ENCODE data around the gene KRTAP12-3.
"Not testable (repeated sequence)": the region's sequence is repeated elsewhere in the genome, so short reads cannot be mapped to it uniquely, and the experiment has no call there.

KRTAP12-3 gene

GRCh38 chr21:44640761-44641160 is 17.0 kb upstream of the KRTAP12-3 start:
- TF ChIP-seq NFIC (IDR thresholded peaks at IDR 0.05) (no peak), CEBPB (IDR thresholded peaks at IDR 0.05) (no peak), EP300 (IDR thresholded peaks at IDR 0.05; ENCODE audit: borderline replicate concordance) (no peak), EGR1 (IDR thresholded peaks at IDR 0.05) (no peak), TCF12 (IDR thresholded peaks at IDR 0.05; ENCODE audit: low read depth) (no peak), FOXM1 (IDR thresholded peaks at IDR 0.05; ENCODE audit: borderline replicate concordance, low read depth) (no peak), TEAD4 (IDR thresholded peaks at IDR 0.05) (no peak), YY1 (IDR thresholded peaks at IDR 0.05; ENCODE audit: low read depth) (no peak), RAD21 (IDR thresholded peaks at IDR 0.05; ENCODE audit: low read depth) (no peak), CREB1 (IDR thresholded peaks at IDR 0.05; ENCODE audit: low read depth) (no peak), ZBTB7A (IDR thresholded peaks at IDR 0.05; ENCODE audit: low read depth) (no peak), TAF1 (IDR thresholded peaks at IDR 0.05; ENCODE audit: low read depth) (no peak)
- TF ChIP-seq, protein P1, sequence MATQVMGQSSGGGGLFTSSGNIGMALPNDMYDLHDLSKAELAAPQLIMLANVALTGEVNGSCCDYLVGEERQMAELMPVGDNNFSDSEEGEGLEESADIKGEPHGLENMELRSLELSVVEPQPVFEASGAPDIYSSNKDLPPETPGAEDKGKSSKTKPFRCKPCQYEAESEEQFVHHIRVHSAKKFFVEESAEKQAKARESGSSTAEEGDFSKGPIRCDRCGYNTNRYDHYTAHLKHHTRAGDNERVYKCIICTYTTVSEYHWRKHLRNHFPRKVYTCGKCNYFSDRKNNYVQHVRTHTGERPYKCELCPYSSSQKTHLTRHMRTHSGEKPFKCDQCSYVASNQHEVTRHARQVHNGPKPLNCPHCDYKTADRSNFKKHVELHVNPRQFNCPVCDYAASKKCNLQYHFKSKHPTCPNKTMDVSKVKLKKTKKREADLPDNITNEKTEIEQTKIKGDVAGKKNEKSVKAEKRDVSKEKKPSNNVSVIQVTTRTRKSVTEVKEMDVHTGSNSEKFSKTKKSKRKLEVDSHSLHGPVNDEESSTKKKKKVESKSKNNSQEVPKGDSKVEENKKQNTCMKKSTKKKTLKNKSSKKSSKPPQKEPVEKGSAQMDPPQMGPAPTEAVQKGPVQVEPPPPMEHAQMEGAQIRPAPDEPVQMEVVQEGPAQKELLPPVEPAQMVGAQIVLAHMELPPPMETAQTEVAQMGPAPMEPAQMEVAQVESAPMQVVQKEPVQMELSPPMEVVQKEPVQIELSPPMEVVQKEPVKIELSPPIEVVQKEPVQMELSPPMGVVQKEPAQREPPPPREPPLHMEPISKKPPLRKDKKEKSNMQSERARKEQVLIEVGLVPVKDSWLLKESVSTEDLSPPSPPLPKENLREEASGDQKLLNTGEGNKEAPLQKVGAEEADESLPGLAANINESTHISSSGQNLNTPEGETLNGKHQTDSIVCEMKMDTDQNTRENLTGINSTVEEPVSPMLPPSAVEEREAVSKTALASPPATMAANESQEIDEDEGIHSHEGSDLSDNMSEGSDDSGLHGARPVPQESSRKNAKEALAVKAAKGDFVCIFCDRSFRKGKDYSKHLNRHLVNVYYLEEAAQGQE (IDR thresholded peaks at IDR 0.05; ENCODE audit: low read depth) = no peak
- TF ChIP-seq, protein P2, sequence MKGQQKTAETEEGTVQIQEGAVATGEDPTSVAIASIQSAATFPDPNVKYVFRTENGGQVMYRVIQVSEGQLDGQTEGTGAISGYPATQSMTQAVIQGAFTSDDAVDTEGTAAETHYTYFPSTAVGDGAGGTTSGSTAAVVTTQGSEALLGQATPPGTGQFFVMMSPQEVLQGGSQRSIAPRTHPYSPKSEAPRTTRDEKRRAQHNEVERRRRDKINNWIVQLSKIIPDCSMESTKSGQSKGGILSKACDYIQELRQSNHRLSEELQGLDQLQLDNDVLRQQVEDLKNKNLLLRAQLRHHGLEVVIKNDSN (IDR thresholded peaks at IDR 0.05) = no peak
- TF ChIP-seq, protein P3, sequence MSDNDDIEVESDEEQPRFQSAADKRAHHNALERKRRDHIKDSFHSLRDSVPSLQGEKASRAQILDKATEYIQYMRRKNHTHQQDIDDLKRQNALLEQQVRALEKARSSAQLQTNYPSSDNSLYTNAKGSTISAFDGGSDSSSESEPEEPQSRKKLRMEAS (IDR thresholded peaks at IDR 0.05) = no peak

- TF ChIP-seq CREB1 (IDR thresholded peaks at IDR 0.05; ENCODE audit: low read depth) (no peak), ZBTB7A (IDR thresholded peaks at IDR 0.05; ENCODE audit: low read depth) (no peak), TEAD4 (IDR thresholded peaks at IDR 0.05) (no peak)
Observed at GRCh38 chr21:44643741-44644310, 13.9 kb upstream of the KRTAP12-3 start.

GRCh38 chr21:44644878-44645277 is 12.9 kb upstream of the KRTAP12-3 start:
- TF ChIP-seq TCF12 (IDR thresholded peaks at IDR 0.05; ENCODE audit: low read depth) (no peak), RAD21 (IDR thresholded peaks at IDR 0.05; ENCODE audit: low read depth) (no peak), NFIC (IDR thresholded peaks at IDR 0.05) (no peak), CEBPB (IDR thresholded peaks at IDR 0.05) (no peak)
- TF ChIP-seq, protein P3 (IDR thresholded peaks at IDR 0.05) = no peak
- TF ChIP-seq, protein P1 (IDR thresholded peaks at IDR 0.05; ENCODE audit: low read depth) = no peak

GRCh38 chr21:44646366-44647221 is 11.1 kb upstream of the KRTAP12-3 start, which contains the start of gene KRTAP10-11:
TSS of gene KRTAP10-11 (plus strand) at chr21:44646414. CDS start at chr21:44646459, 45 bp downstream.
- TF ChIP-seq CEBPB (IDR thresholded peaks at IDR 0.05); EP300 (IDR thresholded peaks at IDR 0.05; ENCODE audit: borderline replicate concordance); TEAD4 (IDR thresholded peaks at IDR 0.05): not testable (repeated sequence)

DNA sequence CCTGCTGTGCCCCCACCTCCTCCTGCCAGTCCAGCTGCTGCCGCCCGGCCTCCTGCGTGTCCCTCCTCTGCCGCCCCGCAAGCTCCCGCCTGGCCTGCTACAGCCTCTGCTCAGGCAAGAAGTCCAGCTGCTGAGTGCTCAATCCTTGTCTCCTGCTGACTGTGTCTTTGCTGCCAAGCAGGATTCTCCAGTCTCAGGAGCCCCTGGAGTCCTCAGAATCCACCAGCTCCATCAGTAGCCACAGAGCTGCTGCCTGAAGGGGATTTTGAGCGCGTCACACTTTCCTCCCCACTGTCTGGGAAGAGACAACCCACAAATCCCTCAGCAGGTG is 10.5 kb upstream of the KRTAP12-3 start:
- no peak for TF ChIP-seq TEAD4 (IDR thresholded peaks at IDR 0.05)
- no peak for TF ChIP-seq YY1 (IDR thresholded peaks at IDR 0.05; ENCODE audit: low read depth)
- TF ChIP-seq FOXM1 (IDR thresholded peaks at IDR 0.05; ENCODE audit: borderline replicate concordance, low read depth) = no peak
- TF ChIP-seq, protein P3 (IDR thresholded peaks at IDR 0.05) = no peak

DNA sequence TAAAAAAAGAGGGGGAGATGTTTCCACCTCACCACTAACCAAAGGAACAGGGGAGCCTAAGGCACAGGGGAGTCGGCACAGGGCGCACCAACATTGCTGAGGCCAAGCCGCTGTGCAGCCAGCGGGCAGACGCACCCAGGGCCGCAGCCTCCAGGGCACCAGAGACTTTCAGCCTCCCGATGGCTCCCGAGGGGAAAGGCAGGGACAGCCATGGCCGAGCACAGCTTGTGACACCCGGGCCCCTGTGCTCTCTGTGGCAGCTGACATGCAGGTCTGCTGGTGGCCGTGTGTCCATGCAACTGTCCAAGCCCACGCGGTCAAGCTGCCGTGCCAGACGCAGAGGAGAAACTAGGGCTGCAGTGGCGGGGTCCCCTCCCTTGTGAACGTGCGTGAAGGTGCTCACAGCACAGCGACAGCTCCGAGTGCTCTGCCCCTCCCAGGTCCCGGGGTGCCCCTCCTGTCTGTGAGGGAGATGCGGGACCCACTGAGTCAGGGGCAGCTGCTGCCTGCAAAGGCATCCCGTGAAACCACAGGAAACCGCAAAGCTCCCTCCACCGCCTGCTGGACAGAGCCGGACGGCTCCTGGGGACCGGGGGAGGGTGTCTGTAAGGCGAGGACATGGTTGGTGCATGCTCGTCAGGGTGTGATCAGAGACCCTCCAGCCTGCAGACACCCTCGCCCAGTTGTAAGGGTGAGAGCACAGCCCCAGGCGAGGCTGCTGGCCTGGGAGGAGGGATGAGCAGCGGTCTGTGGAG is 9.0 kb upstream of the KRTAP12-3 start:
- no peak for TF ChIP-seq CEBPB (IDR thresholded peaks at IDR 0.05)
- TF ChIP-seq TCF12 (IDR thresholded peaks at IDR 0.05; ENCODE audit: low read depth) = no peak
- TF ChIP-seq ZBTB7A (IDR thresholded peaks at IDR 0.05; ENCODE audit: low read depth) = no peak
- no peak for TF ChIP-seq EGR1 (IDR thresholded peaks at IDR 0.05)
- TF ChIP-seq, protein P1 (IDR thresholded peaks at IDR 0.05; ENCODE audit: low read depth) = no peak
- TF ChIP-seq CREB1 (IDR thresholded peaks at IDR 0.05; ENCODE audit: low read depth) = no peak
- TF ChIP-seq TEAD4 (IDR thresholded peaks at IDR 0.05) = no peak
- no peak for TF ChIP-seq TAF1 (IDR thresholded peaks at IDR 0.05; ENCODE audit: low read depth)
- no peak for TF ChIP-seq FOXM1 (IDR thresholded peaks at IDR 0.05; ENCODE audit: borderline replicate concordance, low read depth)

Measured in Ishikawa (cell line).